Sigmoid colon (tissue), 3 donors: ENCODE data around the gene MAGEC3.

Experiments
- POLR2A ChIP-seq, 2 donors: fragments of 450-650 bp; IDR thresholded peaks; one replicate each; pipeline ENCODE4 v1.6.1; 2016; ENCODE audit warnings: antibody characterized with exemption in 2 of 2, mild to moderate bottlenecking in 2 of 2, moderate library complexity in 2 of 2
- TF ChIP-seq, protein P1 (sequence below), 4 experiments: fragments of 450-650 bp in 3 of 4; fragments of 200-600 bp in 1 of 4; IDR thresholded peaks; one replicate each; pipeline ENCODE4 v1.5.1; 2016 to 2019; ENCODE audit warnings: antibody characterized with exemption in 4 of 4, mild to moderate bottlenecking in 3 of 4, moderate library complexity in 2 of 4

DNA sequence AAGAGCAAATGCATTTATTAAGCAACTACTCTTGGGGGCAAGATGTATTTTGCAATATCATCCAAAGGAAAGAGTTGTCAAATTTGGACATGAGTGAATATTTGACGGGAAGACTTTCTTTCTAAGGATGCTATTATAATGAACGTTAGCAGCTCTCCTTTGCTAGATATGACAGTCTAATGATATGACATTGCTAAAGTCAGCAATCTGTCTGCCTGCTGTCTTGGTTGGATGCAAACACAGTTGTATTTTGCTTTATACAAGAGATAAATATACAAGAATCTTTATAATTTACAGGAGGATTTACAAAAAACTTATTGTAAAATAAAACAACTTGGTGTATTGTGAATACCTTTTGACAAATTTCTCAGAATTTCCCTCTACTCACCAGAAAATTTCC, 103.1 kb downstream of the MAGEC3 start:
- no peak for TF ChIP-seq POLR2A (IDR thresholded peaks at IDR 0.05)
- TF ChIP-seq, protein P1, sequence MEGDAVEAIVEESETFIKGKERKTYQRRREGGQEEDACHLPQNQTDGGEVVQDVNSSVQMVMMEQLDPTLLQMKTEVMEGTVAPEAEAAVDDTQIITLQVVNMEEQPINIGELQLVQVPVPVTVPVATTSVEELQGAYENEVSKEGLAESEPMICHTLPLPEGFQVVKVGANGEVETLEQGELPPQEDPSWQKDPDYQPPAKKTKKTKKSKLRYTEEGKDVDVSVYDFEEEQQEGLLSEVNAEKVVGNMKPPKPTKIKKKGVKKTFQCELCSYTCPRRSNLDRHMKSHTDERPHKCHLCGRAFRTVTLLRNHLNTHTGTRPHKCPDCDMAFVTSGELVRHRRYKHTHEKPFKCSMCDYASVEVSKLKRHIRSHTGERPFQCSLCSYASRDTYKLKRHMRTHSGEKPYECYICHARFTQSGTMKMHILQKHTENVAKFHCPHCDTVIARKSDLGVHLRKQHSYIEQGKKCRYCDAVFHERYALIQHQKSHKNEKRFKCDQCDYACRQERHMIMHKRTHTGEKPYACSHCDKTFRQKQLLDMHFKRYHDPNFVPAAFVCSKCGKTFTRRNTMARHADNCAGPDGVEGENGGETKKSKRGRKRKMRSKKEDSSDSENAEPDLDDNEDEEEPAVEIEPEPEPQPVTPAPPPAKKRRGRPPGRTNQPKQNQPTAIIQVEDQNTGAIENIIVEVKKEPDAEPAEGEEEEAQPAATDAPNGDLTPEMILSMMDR (IDR thresholded peaks at IDR 0.05): no peak
